Fibroblast of mammary gland (primary cell): ENCODE data around the gene C11orf68.
"Not testable (repeated sequence)": the region's sequence is repeated elsewhere in the genome, so short reads cannot be mapped to it uniquely, and the experiment has no call there.

Source experiments
- DNase-seq: peaks from one replicate; pipeline ENCODE4 v3.0.0-alpha.2; 2010; ENCODE audit warnings: low read depth
- H3K4me3 ChIP-seq: 2 replicates; pipeline ENCODE4 v1.5.1; 2011; ENCODE audit warnings: low read depth, mild to moderate bottlenecking, low read length, moderate library complexity; ENCODE audit not compliant: control insufficient read depth
- TF ChIP-seq, protein P1 (sequence below): conservative IDR thresholded peaks from 2 replicates; pipeline ENCODE4 v1.5.1; 2011; ENCODE audit warnings: low read depth, low read length, inconsistent platforms; ENCODE audit not compliant: control insufficient read depth, insufficient read depth

C11orf68 gene

DNA sequence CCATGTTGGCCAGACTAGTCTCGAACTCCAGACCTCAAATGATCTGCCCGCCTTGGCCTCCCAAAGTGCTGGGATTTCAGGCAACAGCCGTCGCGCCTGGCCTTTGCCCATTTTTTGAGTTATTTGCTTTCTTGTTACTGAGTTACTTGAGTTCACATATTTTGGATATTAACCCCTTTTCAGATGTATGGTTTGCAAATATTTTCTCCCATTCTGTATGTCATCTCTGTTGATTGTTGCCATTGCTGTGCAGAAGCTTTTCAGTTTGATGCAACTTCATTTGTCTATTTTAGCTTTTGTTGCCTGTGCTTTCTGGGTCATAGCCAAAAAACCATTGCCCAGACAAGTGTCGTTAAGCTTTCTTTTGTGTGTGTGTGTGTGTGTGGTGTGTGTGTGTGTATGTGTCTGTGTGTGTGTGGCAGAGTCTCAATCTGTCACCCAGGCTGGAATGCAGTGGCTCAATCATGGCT is 33.2 kb upstream of the C11orf68 start:
- DNase-seq: no peak
- H3K4me3 ChIP-seq: no peak overlapping the region
- TF ChIP-seq, protein P1, sequence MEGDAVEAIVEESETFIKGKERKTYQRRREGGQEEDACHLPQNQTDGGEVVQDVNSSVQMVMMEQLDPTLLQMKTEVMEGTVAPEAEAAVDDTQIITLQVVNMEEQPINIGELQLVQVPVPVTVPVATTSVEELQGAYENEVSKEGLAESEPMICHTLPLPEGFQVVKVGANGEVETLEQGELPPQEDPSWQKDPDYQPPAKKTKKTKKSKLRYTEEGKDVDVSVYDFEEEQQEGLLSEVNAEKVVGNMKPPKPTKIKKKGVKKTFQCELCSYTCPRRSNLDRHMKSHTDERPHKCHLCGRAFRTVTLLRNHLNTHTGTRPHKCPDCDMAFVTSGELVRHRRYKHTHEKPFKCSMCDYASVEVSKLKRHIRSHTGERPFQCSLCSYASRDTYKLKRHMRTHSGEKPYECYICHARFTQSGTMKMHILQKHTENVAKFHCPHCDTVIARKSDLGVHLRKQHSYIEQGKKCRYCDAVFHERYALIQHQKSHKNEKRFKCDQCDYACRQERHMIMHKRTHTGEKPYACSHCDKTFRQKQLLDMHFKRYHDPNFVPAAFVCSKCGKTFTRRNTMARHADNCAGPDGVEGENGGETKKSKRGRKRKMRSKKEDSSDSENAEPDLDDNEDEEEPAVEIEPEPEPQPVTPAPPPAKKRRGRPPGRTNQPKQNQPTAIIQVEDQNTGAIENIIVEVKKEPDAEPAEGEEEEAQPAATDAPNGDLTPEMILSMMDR: no peak

DNA sequence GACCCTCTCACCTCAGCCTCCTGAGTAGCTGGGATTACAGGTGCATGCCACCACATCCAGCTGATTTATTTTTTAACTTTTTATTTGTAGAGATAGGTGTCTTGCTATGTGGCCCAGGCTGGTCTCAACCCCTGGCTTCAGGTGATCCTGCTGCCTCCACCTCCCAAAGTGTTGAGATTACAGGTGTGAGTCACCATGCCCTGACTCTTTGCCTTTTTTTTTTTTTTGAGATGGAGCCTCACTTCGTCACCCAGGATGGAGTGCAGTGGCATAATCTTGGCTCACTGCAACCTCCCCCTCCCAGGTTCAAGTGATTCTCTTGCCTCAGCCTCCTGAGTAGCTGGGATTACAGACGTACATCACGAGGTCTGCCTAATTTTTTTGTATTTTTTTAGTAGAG is 32.8 kb upstream of the C11orf68 start:
- not testable (repeated sequence) for DNase-seq, H3K4me3 ChIP-seq

DNA sequence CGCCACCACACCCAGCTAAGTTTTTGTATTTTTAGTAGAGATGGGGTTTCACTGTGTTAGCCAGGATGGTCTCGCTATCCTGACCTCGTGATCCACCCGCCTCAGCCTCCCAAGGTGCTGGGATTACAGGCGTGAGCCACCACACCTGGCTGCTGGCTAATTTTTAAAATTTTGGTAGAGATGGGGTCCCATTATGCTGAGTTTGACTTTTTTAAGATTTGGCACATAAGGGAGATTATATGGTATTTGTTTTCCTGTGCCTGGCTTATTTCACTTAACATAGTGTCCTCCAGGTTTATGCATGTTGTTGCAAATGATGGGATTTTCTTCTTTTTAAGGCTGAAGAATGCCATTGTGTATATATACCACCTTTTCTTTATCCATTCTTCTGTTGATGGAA is 31.8 kb upstream of the C11orf68 start:
- not testable (repeated sequence) for H3K4me3 ChIP-seq, DNase-seq

DNA sequence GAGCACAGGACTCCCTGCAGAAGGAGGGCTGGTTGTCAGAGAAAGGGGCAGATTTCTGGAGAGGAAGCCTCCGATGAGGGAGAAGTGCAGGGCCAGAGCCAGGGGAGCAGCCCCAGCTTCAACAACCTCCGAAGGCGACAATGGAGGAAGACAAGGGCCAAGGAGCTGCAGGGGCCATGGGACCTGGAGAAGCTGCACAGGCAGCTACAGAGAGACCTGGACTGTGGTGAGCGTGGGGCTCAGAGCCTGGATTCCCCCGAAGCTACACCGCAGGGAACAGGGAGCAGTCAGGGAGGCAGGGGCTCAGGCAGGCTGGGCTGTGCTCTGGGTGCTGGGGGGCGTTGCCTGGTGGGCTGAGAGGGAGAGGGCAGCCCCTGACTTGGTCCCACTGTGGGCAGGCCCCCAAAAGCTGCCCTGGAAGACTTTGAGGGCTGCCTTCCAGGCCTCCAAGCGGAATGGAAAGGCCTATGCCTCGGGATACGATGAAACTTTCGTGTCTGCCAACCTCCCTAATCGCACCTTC is 28.8 kb upstream of the C11orf68 start:
- H3K4me3 ChIP-seq: no peak overlapping the region
- TF ChIP-seq, protein P1: no peak
- no peak for DNase-seq

DNA sequence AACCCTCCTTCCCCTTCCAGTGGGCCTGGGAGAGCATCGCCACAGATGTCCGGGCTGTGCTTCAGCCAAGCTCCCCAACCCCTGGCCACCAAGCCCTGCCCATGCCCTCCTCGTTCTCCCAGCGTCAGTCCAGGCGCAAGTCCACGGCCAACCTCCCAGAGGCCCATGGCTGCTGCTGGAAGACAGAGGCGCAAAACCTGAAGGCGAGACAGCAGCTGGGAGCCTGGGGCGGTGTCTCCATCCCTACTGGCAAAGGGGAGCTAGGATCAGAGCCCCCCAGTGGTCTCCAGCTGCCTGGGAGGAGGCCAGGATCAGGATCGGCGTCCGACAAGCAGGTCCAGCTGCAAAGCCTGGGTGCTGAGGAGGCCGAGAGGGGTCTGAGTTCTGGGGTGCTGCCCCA is 28.3 kb upstream of the C11orf68 start:
- TF ChIP-seq, protein P1: no peak
- H3K4me3 ChIP-seq: no peak overlapping the region
- no peak for DNase-seq

DNA sequence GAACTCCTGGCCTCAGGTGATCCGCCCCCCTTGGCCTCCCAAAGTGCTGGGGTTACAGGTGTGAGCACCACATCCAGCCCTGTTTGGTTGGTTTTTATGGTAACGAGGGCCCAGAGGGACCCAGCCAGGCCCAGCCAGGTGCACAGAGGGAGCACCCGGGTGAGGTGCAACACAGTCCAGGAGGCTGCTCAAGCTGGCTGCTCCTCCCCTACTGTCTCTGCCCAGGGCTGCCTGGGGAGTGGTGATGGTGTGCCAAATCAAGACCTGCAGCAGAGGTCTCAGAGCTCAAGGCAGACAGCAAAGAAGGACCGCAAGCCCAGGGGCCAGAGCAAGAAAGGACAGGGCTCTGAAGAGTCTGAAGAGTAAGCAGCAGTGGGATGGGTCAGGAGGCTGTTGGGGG is 27.8 kb upstream of the C11orf68 start:
- TF ChIP-seq, protein P1: no peak
- H3K4me3 ChIP-seq: no peak overlapping the region
- DNase-seq: no peak

DNA sequence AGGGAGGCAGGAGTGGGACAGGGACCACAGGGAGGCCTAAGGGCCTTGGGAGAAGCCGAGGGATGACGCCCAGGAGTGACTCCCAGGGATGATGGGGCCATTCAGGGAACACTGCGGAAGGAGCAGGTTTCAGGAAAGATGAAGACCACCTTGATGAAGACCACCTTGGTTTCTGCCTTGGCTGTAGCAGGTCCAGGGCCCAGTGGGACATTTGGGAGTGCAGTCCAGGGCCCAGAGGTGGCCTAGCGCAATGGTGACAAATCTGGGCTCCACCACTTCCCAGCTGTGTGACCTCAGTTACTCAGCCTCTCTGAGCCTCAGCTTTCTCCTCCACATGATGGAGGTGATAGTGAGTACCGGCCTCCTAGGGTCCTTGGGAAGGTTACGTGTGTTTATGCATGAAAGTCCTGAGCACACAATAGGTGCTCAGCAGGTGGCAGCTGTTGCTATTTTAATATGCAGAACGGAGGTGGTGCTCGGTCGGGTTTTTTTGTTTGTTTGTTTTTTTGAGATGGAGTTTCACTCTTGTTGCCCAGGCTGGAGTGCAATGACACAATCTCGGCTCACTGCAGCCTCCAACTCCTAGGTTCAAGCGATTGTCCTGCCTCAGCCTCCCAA is 27.2 kb upstream of the C11orf68 start:
- H3K4me3 ChIP-seq: no peak overlapping the region
- no peak for DNase-seq
- TF ChIP-seq, protein P1: no peak

DNA sequence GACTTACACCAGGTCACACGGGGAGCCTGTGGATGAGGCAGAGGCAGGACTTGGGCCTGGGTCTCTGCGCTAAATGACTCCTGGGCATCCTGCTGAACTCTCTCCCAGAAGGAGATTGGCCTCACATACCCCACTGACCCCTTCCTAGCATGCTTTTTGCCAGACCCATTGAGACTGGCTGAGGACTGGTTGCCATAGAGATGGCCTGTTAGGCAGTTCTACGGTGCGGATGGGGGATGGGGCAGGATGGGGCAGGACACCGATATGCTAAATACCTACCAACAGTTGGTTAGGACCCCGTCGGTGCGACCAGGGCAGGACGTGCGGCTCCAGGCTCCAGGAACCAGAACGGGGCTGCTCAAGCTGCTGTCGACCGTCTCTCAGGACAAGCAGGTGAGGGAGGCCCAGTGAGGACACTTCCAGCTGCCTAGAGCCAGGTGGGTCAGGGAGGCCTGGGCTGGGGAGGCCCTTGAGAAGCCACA is 26.6 kb upstream of the C11orf68 start, which contains the start of gene TSGA10IP:
Gene TSGA10IP, plus strand, starts transcription at position 51 of the 482 bp plus-strand sequence. Its CDS starts 196 bp downstream, at position 247.
- no peak for DNase-seq
- TF ChIP-seq, protein P1: no peak

More for the DNA sequence above, 26.6 kb upstream of the C11orf68 start, which contains the start of gene TSGA10IP:
- H3K4me3 ChIP-seq: no peak within 1 kb of the TSS
